HCT116 (cell line): ENCODE results near the gene ANO9. TPM values are rescaled to one million over a fixed set of nuclear protein-coding genes. Genes with fewer than 3 reads are reported as not detected.

ENCODE experiments used
- ATAC-seq: fragments of 200-7000 bp; cut with Tn5 transposase; 2 replicates; pipeline ENCODE4 v1.9.1; 2020; ENCODE audit warnings: mild to moderate bottlenecking, moderate library complexity
- BruUV-seq: library from RNA; stranded (reverse); fragments of 400-500 nt; replicated peaks from 2 replicates; lab custom pipeline; 2021; lab: Mats Ljungman, UMichigan
- CTCF ChIA-PET: fragments of 300-600 bp; sonication (Branson Sonifier 250); formaldehyde crosslinking; loops from one replicate; lab custom pipeline; 2021; ENCODE audit warnings: antibody characterized with exemption; lab: Charles Lee
- POLR2A ChIA-PET: fragments of 300-600, 350-600 bp; sonication (Branson Sonifier 250); formaldehyde crosslinking; loops from one replicate; lab custom pipeline; 2021; ENCODE audit warnings: antibody characterized with exemption; lab: Charles Lee
- RAD21 ChIA-PET, 2 experiments: fragments of 300-600 bp; sonication (Branson Sonifier 250); formaldehyde crosslinking; loops; one replicate each; lab custom pipeline; 2023; ENCODE audit warnings: low total read pairs in 2 of 2; ENCODE audit not compliant: uncharacterized antibody in 2 of 2, unreplicated experiment in 2 of 2, low non-redundant PET in 1 of 2; lab: Charles Lee
- DNase-seq: peaks from one replicate; pipeline ENCODE4 v3.0.0-alpha.2; 2010; ENCODE audit warnings: low read depth, low spot score
- H2AFZ ChIP-seq: fragments of 200-600 bp; shearing (Covaris generic), sonication (generic); 2 replicates; pipeline ENCODE4 v1.6.1; 2017; ENCODE audit warnings: low read depth, mixed run types, mixed read lengths, antibody characterized with exemption, low read length; ENCODE audit not compliant: poor library complexity, severe bottlenecking
- H3K27ac ChIP-seq: 2 replicates; pipeline ENCODE4 v1.5.1; 2012; ENCODE audit warnings: low read depth, low read length
- H3K27me3 ChIP-seq: fragments of 200-600 bp; sonication (generic); 2 replicates; pipeline ENCODE4 v1.6.1; 2016; ENCODE audit warnings: mixed run types, low read length, mixed read lengths; ENCODE audit not compliant: insufficient read depth
- H3K36me3 ChIP-seq, 2 experiments: fragments of 200-500 bp in 1 of 2; fragments of 200-600 bp in 1 of 2; sonication (Bioruptor generic) in 1 of 2; sonication (generic) in 1 of 2; 2 replicates each; pipeline versions ENCODE4 v1.5.1 to v1.6.1; 2014 to 2016; ENCODE audit warnings: low read length in 2 of 2, inconsistent platforms in 1 of 2, mixed read lengths in 1 of 2, mixed run types in 1 of 2; ENCODE audit not compliant: insufficient read depth in 2 of 2, control insufficient read depth in 1 of 2
- H3K4me1 ChIP-seq, 2 experiments: fragments of 200-600 bp in 1 of 2; sonication (generic) in 1 of 2; 2 replicates each; pipeline versions ENCODE4 v1.5.1 to v1.6.1; 2012 to 2017; ENCODE audit warnings: low read length in 2 of 2, inconsistent platforms in 1 of 2, mild to moderate bottlenecking in 1 of 2, mixed read lengths in 1 of 2, mixed run types in 1 of 2, moderate library complexity in 1 of 2; ENCODE audit not compliant: insufficient read depth in 2 of 2, control insufficient read depth in 1 of 2
- H3K4me2 ChIP-seq: fragments of 200-600 bp; sonication (generic); 2 replicates; pipeline ENCODE4 v1.6.1; 2017; ENCODE audit warnings: mixed run types, low read length, mixed read lengths
- H3K4me3 ChIP-seq, 2 experiments: fragments of 200-600 bp in 1 of 2; sonication (generic) in 1 of 2; replicated peaks in 1 of 2; 2 replicates each; pipeline ENCODE4 v1.5.1; 2011 to 2016; ENCODE audit warnings: low read length in 2 of 2, control low read depth in 1 of 2, low read depth in 1 of 2, mild to moderate bottlenecking in 1 of 2, mixed read lengths in 1 of 2, mixed run types in 1 of 2
- H3K79me2 ChIP-seq: fragments of 200-600 bp; sonication (generic); 2 replicates; pipeline ENCODE4 v1.6.1; 2017; ENCODE audit warnings: mild to moderate bottlenecking, mixed run types, low read length, moderate library complexity, mixed read lengths; ENCODE audit not compliant: insufficient read depth
- H3K9ac ChIP-seq: fragments of 200-600 bp; sonication (generic); 2 replicates; pipeline ENCODE4 v1.6.1; 2016; ENCODE audit warnings: low read length, mixed read lengths
- H3K9me2 ChIP-seq: fragments of 200-600 bp; sonication (generic), shearing (Covaris generic); 2 replicates; pipeline ENCODE4 v1.6.1; 2017; ENCODE audit warnings: mixed run types, mild to moderate bottlenecking, moderate library complexity; ENCODE audit not compliant: insufficient read depth
- H3K9me3 ChIP-seq, 2 experiments: fragments of 200-500 bp in 1 of 2; fragments of 200-600 bp in 1 of 2; sonication (Bioruptor generic) in 1 of 2; sonication (generic) in 1 of 2; 2 replicates each; pipeline ENCODE4 v1.6.1; 2014 to 2017; ENCODE audit warnings: low read length in 2 of 2, mixed read lengths in 2 of 2, inconsistent platforms in 1 of 2, low read depth in 1 of 2, mild to moderate bottlenecking in 1 of 2, mixed run types in 1 of 2, moderate library complexity in 1 of 2; ENCODE audit not compliant: control insufficient read depth in 1 of 2, insufficient read depth in 1 of 2
- H4K20me1 ChIP-seq: fragments of 200-600 bp; sonication (generic), shearing (Covaris generic); 2 replicates; pipeline ENCODE4 v1.6.1; 2017; ENCODE audit warnings: mixed run types, mild to moderate bottlenecking, moderate library complexity; ENCODE audit not compliant: insufficient read depth
- ATF3 ChIP-seq: IDR thresholded peaks from 2 replicates; pipeline ENCODE4 v1.6.1; 2012
- CBX3 ChIP-seq: IDR thresholded peaks from 2 replicates; pipeline ENCODE4 v1.6.1; 2012; ENCODE audit warnings: low read depth
- CEBPB ChIP-seq: IDR thresholded peaks from 2 replicates; pipeline ENCODE4 v1.6.1; 2012; ENCODE audit warnings: low read depth
- CTCF ChIP-seq, 3 experiments: fragments of 200-600 bp in 1 of 3; sonication (generic) in 1 of 3; IDR thresholded peaks in 2 of 3; conservative IDR thresholded peaks in 1 of 3; 2 replicates each; pipeline ENCODE4 v1.5.1; 2012 to 2017; ENCODE audit warnings: low read depth in 2 of 3, low read length in 2 of 3, antibody characterized with exemption in 1 of 3, borderline replicate concordance in 1 of 3, control low read depth in 1 of 3, mild to moderate bottlenecking in 1 of 3, mixed read lengths in 1 of 3, mixed run types in 1 of 3, moderate library complexity in 1 of 3; ENCODE audit not compliant: insufficient read depth in 1 of 3
- EGR1 ChIP-seq: IDR thresholded peaks from 2 replicates; pipeline ENCODE4 v1.6.1; 2012; ENCODE audit warnings: low read depth
- ELF1 ChIP-seq: IDR thresholded peaks from 2 replicates; pipeline ENCODE4 v1.6.1; 2012; ENCODE audit warnings: low read depth, borderline replicate concordance
- EZH2phosphoT487 ChIP-seq: fragments of 200-600 bp; IDR thresholded peaks from 2 replicates; pipeline ENCODE4 v1.6.1; 2018; ENCODE audit warnings: antibody characterized with exemption, borderline replicate concordance
- FOSL1 ChIP-seq: IDR thresholded peaks from 2 replicates; pipeline ENCODE4 v1.6.1; 2012; ENCODE audit warnings: low read depth
- JUND ChIP-seq: IDR thresholded peaks from 2 replicates; pipeline ENCODE4 v1.6.1; 2012
- POLR2A ChIP-seq: IDR thresholded peaks from 2 replicates; pipeline ENCODE4 v1.7.0; 2011; ENCODE audit warnings: borderline replicate concordance; ENCODE audit not compliant: insufficient read depth, insufficient read length; ENCODE audit errors: extremely low read depth
- POLR2AphosphoS5 ChIP-seq: IDR thresholded peaks from 2 replicates; pipeline ENCODE4 v1.6.1; 2011; ENCODE audit warnings: mild to moderate bottlenecking, low read depth, low read length, moderate library complexity
- RAD21 ChIP-seq: IDR thresholded peaks from 2 replicates; pipeline ENCODE4 v1.6.1; 2012; ENCODE audit warnings: low read depth, mild to moderate bottlenecking
- REST ChIP-seq: IDR thresholded peaks from 2 replicates; pipeline ENCODE4 v1.6.1; 2012; ENCODE audit warnings: low read depth
- SP1 ChIP-seq: IDR thresholded peaks from 2 replicates; pipeline ENCODE4 v1.6.1; 2012; ENCODE audit warnings: low read depth
- SRF ChIP-seq: IDR thresholded peaks from 2 replicates; pipeline ENCODE4 v1.6.1; 2012; ENCODE audit warnings: low read depth
- TCF7L2 ChIP-seq: IDR thresholded peaks from 2 replicates; pipeline ENCODE4 v1.7.0; 2011; ENCODE audit warnings: borderline replicate concordance, inconsistent platforms; ENCODE audit not compliant: insufficient read depth, insufficient read length; ENCODE audit errors: extremely low read depth
- YY1 ChIP-seq: IDR thresholded peaks from 2 replicates; pipeline ENCODE4 v1.6.1; 2011; ENCODE audit warnings: low read length, low read depth, moderate library complexity, mild to moderate bottlenecking; ENCODE audit not compliant: insufficient replicate concordance; ENCODE audit errors: extremely low read depth
- ZBTB33 ChIP-seq: IDR thresholded peaks from 2 replicates; pipeline ENCODE4 v1.6.1; 2011; ENCODE audit warnings: mild to moderate bottlenecking, low read length, moderate library complexity; ENCODE audit not compliant: insufficient replicate concordance; ENCODE audit errors: extremely low read depth
- ZFX ChIP-seq: fragments of 450-650 bp; IDR thresholded peaks from 2 replicates; pipeline ENCODE4 v1.6.1; 2017
- intact Hi-C: fragments of 100-400 bp; cut with micrococcal nuclease; formaldehyde crosslinking; loops from 2 replicates; pipeline ENCODE4 v1.10.0; 2022
- total RNA-seq: library from RNA; stranded (reverse); gene quantifications from one replicate; pipeline ENCODE4 v1.2.1, GENCODE V29; 2021; ENCODE audit not compliant: unreplicated experiment

ANO9 gene
- total RNA-seq, 1 experiment from 2014 or later: 70.3 TPM

GRCh38 chr11:386483-386882, 55.3 kb downstream of the ANO9 start:
- ATAC-seq (no peak), DNase-seq (no peak)
- Histone ChIP-seq H3K36me3 (no peaks in the 10 kb centered on the region), H3K4me3 (no peak overlapping the region), H2AFZ (no peak overlapping the region), H4K20me1 (no peaks in the 10 kb centered on the region), H3K4me2 (no peak overlapping the region), H3K4me1 (peaks cover 6 to 10% of the 10 kb centered on the region in 2 experiments; a peak in 3 of 4 replicates), H3K79me2 (no peaks in the 10 kb centered on the region), H3K9me3 (no peaks in the 10 kb centered on the region; a peak in 1 of 4 replicates), H3K27me3 (no peaks in the 10 kb centered on the region), H3K9me2 (no peaks in the 10 kb centered on the region), H3K27ac (no peak overlapping the region), H3K9ac (no peak overlapping the region)
- ChIA-PET RAD21 (no interaction called here), CTCF (no interaction called here)
- intact Hi-C loops: no loop called here
- BruUV-seq: no TSS peak
- TF ChIP-seq SP1 (no peak), ELF1 (no peak), TCF7L2 (no peak), ZBTB33 (no peak), CBX3 (no peak), SRF (no peak), RAD21 (no peak), YY1 (no peak), POLR2A (no peak), CTCF (IDR thresholded peaks at IDR 0.05 in 2 of 3, conservative IDR thresholded peaks at IDR 0.05 in 1 of 3; ENCODE audit: borderline replicate concordance in 1 of 3, insufficient read depth in 1 of 3, low read depth in 2 of 3, low read length in 2 of 3) (no peak), REST (no peak), ZFX (no peak), ATF3 (no peak), POLR2AphosphoS5 (no peak), CEBPB (no peak), FOSL1 (no peak), EGR1 (no peak), EZH2phosphoT487 (no peak), JUND (no peak)
- TF ChIP-seq, all 23 proteins: peak for 0
- POLR2A ChIA-PET: no interaction called here
